Fibroblast of mammary gland (primary cell): ENCODE data around the gene UBQLN4.

Experiments
- DNase-seq: peaks from one replicate; pipeline ENCODE4 v3.0.0-alpha.2; 2010; ENCODE audit warnings: low read depth
- H3K4me3 ChIP-seq: 2 replicates; pipeline ENCODE4 v1.5.1; 2011; ENCODE audit warnings: low read depth, mild to moderate bottlenecking, low read length, moderate library complexity; ENCODE audit not compliant: control insufficient read depth
- TF ChIP-seq, protein P1 (sequence below): conservative IDR thresholded peaks from 2 replicates; pipeline ENCODE4 v1.5.1; 2011; ENCODE audit warnings: low read depth, low read length, inconsistent platforms; ENCODE audit not compliant: control insufficient read depth, insufficient read depth

The UBQLN4 gene

DNA sequence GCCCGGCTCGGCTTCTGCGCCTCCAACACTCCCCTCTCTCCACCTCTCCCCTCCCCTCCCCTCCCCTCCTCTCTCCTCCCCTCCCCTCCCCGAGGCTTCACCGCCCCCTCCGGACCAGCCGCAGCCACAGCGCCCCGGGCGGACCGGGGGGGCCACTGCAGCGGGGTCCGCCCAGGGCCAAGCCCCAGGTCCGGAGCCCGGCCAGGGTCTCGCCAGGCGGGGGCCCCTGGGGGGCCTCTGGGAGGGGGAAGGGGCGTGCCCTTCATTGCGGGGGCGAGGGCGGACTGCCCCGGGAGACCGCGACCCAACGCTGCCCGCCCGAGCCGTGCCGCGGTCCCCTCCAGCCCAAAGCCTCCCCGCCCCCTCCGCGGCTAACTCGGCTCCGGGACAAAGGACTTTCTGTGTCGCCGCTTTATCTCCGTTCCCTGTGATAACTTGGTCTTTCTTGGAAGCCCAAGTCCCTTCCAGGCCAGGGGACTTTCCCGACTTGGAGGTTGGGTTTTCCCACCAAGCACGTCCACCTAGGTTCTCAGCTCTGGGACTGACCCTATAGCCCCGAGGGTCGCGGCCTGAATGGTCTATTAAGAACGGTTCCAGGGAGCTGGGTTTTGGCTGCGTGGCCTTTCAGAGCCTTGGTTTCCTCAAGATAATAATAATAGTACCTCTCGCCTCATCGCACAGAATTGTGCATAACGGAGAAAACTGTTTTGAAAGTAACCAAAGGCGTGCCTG is at the start of gene UBQLN4:
Gene UBQLN4 (minus strand): TSS at position 31 of the 732 bp plus-strand sequence. CDS start 97 bp downstream, outside the sequence.
- peak; percentile 77 for DNase-seq
- peak within 1 kb of the TSS; percentile 96 for H3K4me3 ChIP-seq
- TF ChIP-seq, protein P1, sequence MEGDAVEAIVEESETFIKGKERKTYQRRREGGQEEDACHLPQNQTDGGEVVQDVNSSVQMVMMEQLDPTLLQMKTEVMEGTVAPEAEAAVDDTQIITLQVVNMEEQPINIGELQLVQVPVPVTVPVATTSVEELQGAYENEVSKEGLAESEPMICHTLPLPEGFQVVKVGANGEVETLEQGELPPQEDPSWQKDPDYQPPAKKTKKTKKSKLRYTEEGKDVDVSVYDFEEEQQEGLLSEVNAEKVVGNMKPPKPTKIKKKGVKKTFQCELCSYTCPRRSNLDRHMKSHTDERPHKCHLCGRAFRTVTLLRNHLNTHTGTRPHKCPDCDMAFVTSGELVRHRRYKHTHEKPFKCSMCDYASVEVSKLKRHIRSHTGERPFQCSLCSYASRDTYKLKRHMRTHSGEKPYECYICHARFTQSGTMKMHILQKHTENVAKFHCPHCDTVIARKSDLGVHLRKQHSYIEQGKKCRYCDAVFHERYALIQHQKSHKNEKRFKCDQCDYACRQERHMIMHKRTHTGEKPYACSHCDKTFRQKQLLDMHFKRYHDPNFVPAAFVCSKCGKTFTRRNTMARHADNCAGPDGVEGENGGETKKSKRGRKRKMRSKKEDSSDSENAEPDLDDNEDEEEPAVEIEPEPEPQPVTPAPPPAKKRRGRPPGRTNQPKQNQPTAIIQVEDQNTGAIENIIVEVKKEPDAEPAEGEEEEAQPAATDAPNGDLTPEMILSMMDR = peak; percentile 21

DNA sequence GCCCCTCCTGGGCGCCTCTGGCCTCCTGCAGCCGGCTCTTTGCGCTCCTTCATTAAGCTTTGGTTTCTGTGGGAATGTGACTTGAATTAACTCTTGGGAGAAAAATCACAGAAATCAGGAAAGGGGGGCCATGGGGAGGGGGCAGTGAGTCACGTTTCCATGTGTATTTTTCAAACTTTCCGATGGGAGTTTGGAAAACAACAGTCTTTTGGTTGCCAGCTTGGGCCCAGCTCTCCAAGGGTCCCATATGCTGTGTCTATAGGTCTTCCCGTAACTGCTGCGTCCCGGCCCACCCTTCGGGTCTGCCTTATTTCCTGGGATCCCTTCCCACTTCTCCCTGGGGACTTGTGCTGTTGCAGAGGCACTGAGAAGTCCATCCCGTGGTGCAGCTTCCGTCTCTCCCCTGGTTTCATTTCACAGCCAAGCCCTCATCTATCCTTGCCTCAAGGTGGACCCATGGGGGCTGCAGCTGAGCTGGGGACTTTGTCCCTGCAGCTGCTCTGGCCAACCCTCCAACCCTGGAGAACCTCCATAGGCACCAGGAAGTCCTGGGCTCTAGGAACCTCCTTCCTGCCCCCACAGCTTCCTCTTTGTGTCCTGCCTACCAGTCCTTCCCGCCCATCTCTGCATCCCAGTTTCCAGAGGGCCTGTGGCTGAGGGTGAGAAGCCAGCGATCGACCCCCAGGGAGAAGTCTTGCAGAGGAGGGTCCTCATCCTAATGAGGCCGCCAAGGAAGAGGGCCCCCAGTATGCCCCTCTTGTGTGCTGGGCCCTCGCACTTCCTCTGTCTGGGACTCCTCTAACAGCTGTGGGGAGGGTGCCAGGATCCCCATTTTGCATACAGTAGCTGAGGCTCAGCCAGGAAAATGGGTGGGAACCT is 49.3 kb upstream of the UBQLN4 start:
- TF ChIP-seq, protein P1 = no peak
- peak; percentile 82 for DNase-seq
- H3K4me3 ChIP-seq = no peak overlapping the region

DNA sequence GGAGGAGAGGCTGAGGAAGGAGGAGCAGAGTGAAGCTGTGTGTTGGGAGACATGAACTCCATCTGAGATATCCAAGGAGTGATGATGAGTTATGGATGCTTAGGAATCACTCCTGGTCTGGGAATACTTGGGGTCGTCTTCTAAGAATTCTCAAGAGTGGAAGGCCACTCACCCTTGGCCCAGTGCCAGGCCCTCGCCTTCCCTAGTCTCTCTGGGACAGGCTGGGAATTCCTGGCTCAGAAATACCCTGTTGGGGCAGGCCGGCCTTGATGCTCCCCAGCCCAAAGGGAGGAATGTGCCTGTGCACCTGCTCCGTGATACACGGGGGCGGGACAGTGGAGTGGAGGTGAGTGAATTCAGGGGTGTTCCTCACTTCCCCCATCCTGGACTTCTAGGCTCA is 48.3 kb upstream of the UBQLN4 start:
- DNase-seq = no peak
- H3K4me3 ChIP-seq = no peak overlapping the region
- TF ChIP-seq, protein P1 = no peak

DNA sequence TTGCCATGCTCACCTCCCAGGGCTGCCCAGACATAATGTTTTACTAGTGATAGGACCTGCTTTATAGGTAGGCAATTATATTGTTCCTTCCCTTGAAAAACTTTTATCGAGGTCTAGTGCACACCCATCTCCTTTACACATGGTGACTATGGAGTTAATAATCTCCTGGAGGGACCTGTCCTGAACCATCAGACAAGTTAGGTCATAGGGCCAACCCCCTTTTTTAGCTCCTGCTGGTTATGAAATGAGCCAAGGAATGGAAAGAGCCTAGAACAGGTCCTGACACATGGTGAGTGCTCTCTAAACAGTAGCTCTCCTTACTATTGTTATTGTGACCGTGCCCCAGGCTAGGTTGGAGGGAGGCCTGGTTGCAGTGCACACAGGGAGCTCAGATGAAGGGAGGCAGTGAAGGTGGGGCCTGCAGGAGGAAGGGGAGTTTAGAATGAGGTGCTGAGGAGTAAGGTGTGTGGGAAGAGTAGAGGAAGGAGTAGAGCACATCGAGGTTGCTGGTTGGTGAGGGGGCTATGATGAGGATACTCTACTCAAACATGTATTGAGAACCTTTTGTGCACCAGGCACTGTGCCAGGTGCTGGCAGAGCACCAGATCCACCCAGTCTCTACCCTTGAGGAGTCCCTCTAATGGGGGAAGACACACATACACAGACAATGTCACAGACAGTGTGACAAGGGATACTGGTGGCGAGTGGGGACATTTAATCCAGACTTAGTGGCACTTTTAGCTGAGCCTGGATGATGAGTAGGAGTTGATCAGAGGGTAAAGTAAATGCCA is 46.8 kb upstream of the UBQLN4 start:
- H3K4me3 ChIP-seq = no peak overlapping the region
- no peak for DNase-seq
- TF ChIP-seq, protein P1 = no peak

DNA sequence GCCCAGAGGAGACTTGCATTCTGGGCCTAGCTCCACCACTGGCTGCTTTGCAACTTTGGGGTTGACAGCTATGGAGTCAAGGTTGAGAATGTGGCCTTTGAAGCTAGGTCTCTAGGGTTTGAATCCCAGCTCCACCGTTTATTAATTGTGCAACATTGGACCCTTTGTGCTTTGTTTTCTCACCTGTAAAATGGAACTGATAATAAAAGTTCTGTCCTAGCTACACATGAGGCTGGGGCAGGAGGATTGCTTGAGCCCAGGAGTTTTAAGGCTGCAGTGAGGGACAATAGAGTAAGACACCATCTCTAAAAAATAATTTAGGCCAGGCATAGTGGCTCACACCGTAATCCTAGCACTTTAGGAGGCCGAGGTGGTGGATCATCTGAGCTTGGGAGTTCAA is 45.7 kb upstream of the UBQLN4 start:
- H3K4me3 ChIP-seq = no peak overlapping the region
- TF ChIP-seq, protein P1 = no peak
- no peak for DNase-seq

DNA sequence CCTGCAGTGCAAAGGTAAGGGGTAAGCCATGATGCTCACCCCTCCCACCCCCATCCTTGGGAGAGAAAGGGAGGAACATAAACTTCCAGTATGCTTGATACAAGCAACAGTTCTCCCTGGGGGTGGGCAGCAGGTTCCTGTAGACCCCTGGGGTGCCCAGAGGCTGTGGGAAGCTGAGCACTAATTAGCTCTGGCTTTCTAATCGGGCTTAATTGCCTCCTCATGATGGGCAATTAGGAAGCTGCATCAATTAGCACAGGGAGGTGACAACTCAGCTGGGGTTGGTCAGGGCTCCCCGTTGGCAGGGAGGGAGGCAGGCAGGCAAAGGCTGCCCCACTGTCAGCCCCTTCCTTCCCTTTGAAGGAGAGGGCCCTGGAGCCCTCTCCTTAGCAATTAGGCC is 45.2 kb upstream of the UBQLN4 start:
- DNase-seq = no peak
- TF ChIP-seq, protein P1 = no peak
- no peak overlapping the region for H3K4me3 ChIP-seq
